Transverse colon (tissue), 4 donors: Measurements from ENCODE around the gene ZNHIT1. TPM values are rescaled to one million over a fixed set of nuclear protein-coding genes. Genes with fewer than 3 reads are reported as not detected.

Source experiments
- DNase-seq: peaks from one replicate; pipeline ENCODE4 v3.0.0-alpha.2; 2019
- H3K27ac ChIP-seq, 4 donors: fragments of 200-600 bp; sonication (generic); 2 replicates each; pipeline ENCODE4 v1.5.1; 2016 to 2018; ENCODE audit warnings: inconsistent platforms in 4 of 4
- H3K27me3 ChIP-seq: fragments of 200-600 bp; sonication (generic); 2 replicates; pipeline ENCODE4 v1.5.1; 2017; ENCODE audit warnings: inconsistent platforms
- H3K36me3 ChIP-seq, 4 donors: fragments of 200-600 bp; sonication (generic); 2 replicates each; pipeline ENCODE4 v1.5.1; 2017 to 2019; ENCODE audit warnings: inconsistent platforms in 4 of 4
- H3K4me1 ChIP-seq, 4 donors: fragments of 200-600 bp; sonication (generic); 2 replicates each; pipeline ENCODE4 v1.5.1; 2017 to 2020; ENCODE audit warnings: inconsistent platforms in 4 of 4
- H3K4me3 ChIP-seq, 4 donors: fragments of 200-600 bp; sonication (generic); 1 replicate in 1 of 4; 2 replicates in 3 of 4; pipeline versions ENCODE4 v1.5.1 to v1.6.1; 2017 to 2019; ENCODE audit warnings: inconsistent platforms in 4 of 4
- H3K9me3 ChIP-seq, 2 donors: fragments of 200-600 bp; sonication (generic); 2 replicates each; pipeline ENCODE4 v1.5.1; 2017 to 2019; ENCODE audit warnings: inconsistent platforms in 2 of 2
- CTCF ChIP-seq, 5 experiments: fragments of 200-600 bp in 3 of 5; fragments of 450-650 bp in 2 of 5; sonication (generic) in 3 of 5; IDR thresholded peaks; 1 replicate in 2 of 5; 2 replicates in 3 of 5; pipeline ENCODE4 v1.5.1; 2016 to 2017; ENCODE audit warnings: antibody characterized with exemption in 5 of 5, inconsistent platforms in 3 of 5, mild to moderate bottlenecking in 2 of 5, moderate library complexity in 1 of 5
- EP300 ChIP-seq: sonication (generic); formaldehyde crosslinking; IDR thresholded peaks from one replicate; pipeline ENCODE4 v1.6.1; 2017; ENCODE audit warnings: antibody characterized with exemption, low read depth
- POLR2A ChIP-seq: fragments of 450-650 bp; IDR thresholded peaks from one replicate; pipeline ENCODE4 v1.6.1; 2016; ENCODE audit warnings: antibody characterized with exemption, mild to moderate bottlenecking, moderate library complexity
- POLR2AphosphoS5 ChIP-seq, 3 donors: sonication (generic); formaldehyde crosslinking; IDR thresholded peaks; one replicate each; pipeline ENCODE4 v1.6.1; 2016; ENCODE audit warnings: antibody characterized with exemption in 3 of 3
- WGBS, 2 donors: methylation state at CpG; one replicate each; pipeline ENCODE4 v1.1.5; 2018; ENCODE audit warnings: low coverage in 1 of 2; 5-methylcytosine and 5-hydroxymethylcytosine counted together
- in situ Hi-C, 4 donors: fragments of 200-750 bp; cut with MboI; loops; one replicate each; pipeline versions ENCODE4 v1.15.0 to v1.15.1; 2017; ENCODE audit warnings: low sequenced_read_pairs in 3 of 4, low pct_ligation_motif_present in 1 of 4, low pct_unique_long_range_greater_than_20kb in 1 of 4
- intact Hi-C: fragments of 100-400 bp; cut with DNase I; formaldehyde crosslinking; loops from one replicate; pipeline ENCODE4 v1.15.1; 2023; ENCODE audit warnings: low total_unique reads
- total RNA-seq, 4 donors: library from RNA; depleted of rRNA; stranded (reverse); fragments of >200 nt; gene quantifications; one replicate each; pipeline ENCODE4 v1.1.0, GENCODE V29; 2016

Gene ZNHIT1
- total RNA-seq, 4 donors from 2014 or later: 50.5 to 106 (median 78.2) TPM

- DNase-seq: peak; percentile 88
- peaks cover 0 to 5% (median 0%) of the 10 kb centered on the region in 4 donors for H3K36me3 ChIP-seq
- H3K4me1 ChIP-seq: peaks cover under 1 to 43% (median 26%) of the 10 kb centered on the region in 4 donors
- peak overlapping the region; percentile 3 to 37 (median 22) for H3K4me3 ChIP-seq
- no peaks in the 10 kb centered on the region for H3K9me3 ChIP-seq
- TF ChIP-seq POLR2AphosphoS5 (IDR thresholded peaks at IDR 0.05) (peak in 2 of 3 donors; percentile 47 to 58), EP300 (no peak), POLR2A (peak; percentile 51)
- peak overlapping the region; percentile 71 to 90 (median 80) for H3K27ac ChIP-seq
- in situ Hi-C loops (no loop called here), intact Hi-C loops (no loop called here)
- WGBS, 2 donors: 35% methylated on average over 43 of the region's 52 CpGs; no CpG with 5 or more reads in 1 of the 2 donors
- H3K27me3 ChIP-seq: no peaks in the 10 kb centered on the region
These were observed 14.3 kb downstream of the ZNHIT1 start for GRCh38 chr7:101232141-101232850.

DNA sequence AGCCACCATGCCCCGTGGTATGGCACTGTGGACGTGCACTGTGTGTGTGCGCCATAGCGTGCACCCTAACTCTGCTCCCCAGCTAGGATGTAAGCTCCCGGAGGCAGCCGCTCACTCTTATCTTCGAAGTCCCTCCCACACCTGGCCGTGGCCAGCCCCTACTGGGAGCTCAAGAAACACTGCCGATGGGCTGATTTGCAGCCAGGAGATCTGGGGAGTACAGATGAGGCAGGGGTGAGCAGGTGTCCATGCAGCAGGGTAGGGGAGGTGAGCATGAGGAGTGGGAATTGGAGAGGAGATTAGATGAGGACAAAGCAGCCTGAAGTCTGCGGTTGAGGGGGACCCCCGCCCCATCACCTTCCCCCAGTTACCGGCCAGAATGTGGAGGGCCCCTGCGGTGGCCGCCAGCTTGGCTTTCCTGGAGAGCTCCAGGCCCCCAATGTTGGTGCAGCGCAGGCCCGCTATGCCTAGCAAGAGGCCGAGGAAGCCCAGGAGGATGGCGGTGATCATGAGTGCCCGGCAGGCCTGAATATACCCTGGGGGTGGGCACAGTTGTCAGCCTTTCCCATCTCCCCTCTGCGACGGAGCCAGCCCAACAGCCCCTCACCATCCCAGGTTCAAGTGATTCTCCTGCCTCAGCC is 16.1 kb downstream of the ZNHIT1 start:
- Histone ChIP-seq H3K36me3 (no peaks in the 10 kb centered on the region), H3K4me3 (no peak overlapping the region), H3K27ac (peak overlapping the region in 2 of 4 donors; percentile 83 to 85), H3K4me1 (peaks cover 4 to 54% (median 37%) of the 10 kb centered on the region in 4 donors), H3K9me3 (no peaks in the 10 kb centered on the region), H3K27me3 (no peaks in the 10 kb centered on the region)
- no peak for DNase-seq
- intact Hi-C loops: no loop called here
- no peak for TF ChIP-seq POLR2A
- no peak for TF ChIP-seq CTCF (IDR thresholded peaks at IDR 0.05)
- TF ChIP-seq POLR2AphosphoS5 (IDR thresholded peaks at IDR 0.05): no peak
- no peak for TF ChIP-seq EP300
- 94% methylated on average over 21 of the region's 21 CpGs; no CpG with 5 or more reads in 1 of the 2 donors for WGBS, 2 donors
- in situ Hi-C loops: no loop called here

DNA sequence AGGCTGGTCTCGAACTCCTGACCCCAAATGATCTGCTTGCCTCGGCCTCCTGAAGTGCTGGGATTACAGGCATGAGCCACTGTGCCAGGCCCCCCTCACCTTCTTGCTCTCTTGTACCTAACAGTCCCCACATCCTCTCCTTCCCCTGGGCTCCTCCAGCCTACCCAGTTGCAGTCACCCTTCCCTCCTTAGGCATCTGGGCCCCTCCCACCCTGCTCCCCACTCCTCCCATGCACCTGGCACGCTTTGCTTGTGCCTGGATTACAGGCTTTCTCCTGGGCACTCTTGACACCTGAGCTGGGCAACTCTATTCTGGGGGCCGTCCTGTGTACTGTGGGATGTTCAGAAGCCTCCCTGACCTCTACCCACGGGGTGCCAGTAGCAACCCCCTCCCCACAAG is 16.7 kb downstream of the ZNHIT1 start:
- intact Hi-C loops: loop anchor here (5.0 kb wide), 1 partner anchor 697 kb away; the partner anchor contains the start of gene AGFG2
- 62% methylated on average over 5 of the region's 5 CpGs; no CpG with 5 or more reads in 1 of the 2 donors for WGBS, 2 donors

GRCh38 chr7:101235050-101235449 is 17.1 kb downstream of the ZNHIT1 start:
- peaks cover 0 to 7% (median 0%) of the 10 kb centered on the region in 4 donors for H3K36me3 ChIP-seq
- peak overlapping the region; percentile 76 to 85 (median 82) for H3K27ac ChIP-seq
- no peaks in the 10 kb centered on the region for H3K27me3 ChIP-seq
- intact Hi-C loops (loop anchor here (5.0 kb wide), 1 partner anchor 698 kb away; the partner anchor contains the start of gene AGFG2), in situ Hi-C loops (no loop called here)
- TF ChIP-seq EP300 (no peak), CTCF (IDR thresholded peaks at IDR 0.05) (peak in 3 of 5 experiments; percentile 4 to 40 (median 11))
- H3K4me1 ChIP-seq: peaks cover 4 to 54% (median 37%) of the 10 kb centered on the region in 4 donors
- no peak overlapping the region for H3K4me3 ChIP-seq
- no peaks in the 10 kb centered on the region for H3K9me3 ChIP-seq
- WGBS, 2 donors: 44% methylated on average over 11 of the region's 11 CpGs; no CpG with 5 or more reads in 1 of the 2 donors
- DNase-seq: no peak

More for the DNA sequence above, 16.7 kb downstream of the ZNHIT1 start:
- H3K27ac ChIP-seq: peak overlapping the region; percentile 76 to 85 (median 82)
- H3K9me3 ChIP-seq: no peaks in the 10 kb centered on the region
- no peak overlapping the region for H3K4me3 ChIP-seq
- peaks cover 4 to 54% (median 37%) of the 10 kb centered on the region in 4 donors for H3K4me1 ChIP-seq
- TF ChIP-seq POLR2A (no peak), POLR2AphosphoS5 (IDR thresholded peaks at IDR 0.05) (no peak), EP300 (no peak), CTCF (IDR thresholded peaks at IDR 0.05) (no peak)
- in situ Hi-C loops: no loop called here
- peaks cover 0 to 4% (median 0%) of the 10 kb centered on the region in 4 donors for H3K36me3 ChIP-seq
- peak; percentile 58 for DNase-seq
- no peaks in the 10 kb centered on the region for H3K27me3 ChIP-seq
